OCI-LY1 (cell line): ENCODE measurements around the gene WFDC2.
"Not testable (repeated sequence)": the region's sequence is repeated elsewhere in the genome, so short reads cannot be mapped to it uniquely, and the experiment has no call there.

Experiments used
- H2AFZ ChIP-seq: fragments of 200-600 bp; sonication (generic), shearing (Covaris generic); 2 replicates; pipeline ENCODE4 v1.6.0; 2014; ENCODE audit warnings: antibody characterized with exemption, mild to moderate bottlenecking, low read length
- H3F3A ChIP-seq: fragments of 200-600 bp; sonication (generic), shearing (Covaris generic); 2 replicates; pipeline ENCODE4 v1.6.0; 2014; ENCODE audit warnings: mild to moderate bottlenecking, antibody characterized with exemption, low read length, moderate library complexity; ENCODE audit not compliant: insufficient read depth
- H3K27ac ChIP-seq: fragments of 200-600 bp; sonication (generic); 2 replicates; pipeline ENCODE4 v1.5.1; 2014; ENCODE audit warnings: low read length, mixed run types, mild to moderate bottlenecking, low read depth; ENCODE audit not compliant: poor library complexity, severe bottlenecking
- H3K27me3 ChIP-seq: fragments of 200-600 bp; sonication (generic); 2 replicates; pipeline ENCODE4 v1.6.0; 2014; ENCODE audit warnings: antibody characterized with exemption, mild to moderate bottlenecking, low read length, moderate library complexity; ENCODE audit not compliant: insufficient read depth
- H3K36me3 ChIP-seq: fragments of 200-600 bp; sonication (generic); 2 replicates; pipeline ENCODE4 v1.6.1; 2014; ENCODE audit warnings: mild to moderate bottlenecking, antibody characterized with exemption, low read length, moderate library complexity, mixed read lengths; ENCODE audit not compliant: insufficient read depth
- H3K4me1 ChIP-seq: fragments of 200-600 bp; sonication (generic); 2 replicates; pipeline ENCODE4 v1.5.1; 2014; ENCODE audit warnings: mild to moderate bottlenecking, low read length, moderate library complexity; ENCODE audit not compliant: insufficient read depth, severe bottlenecking
- H3K4me2 ChIP-seq: fragments of 200-600 bp; sonication (generic), shearing (Covaris generic); 2 replicates; pipeline ENCODE4 v1.6.1; 2014; ENCODE audit warnings: low read length
- H3K4me3 ChIP-seq: fragments of 200-600 bp; sonication (generic); 2 replicates; pipeline ENCODE4 v1.5.1; 2014; ENCODE audit warnings: low read length, low read depth, mild to moderate bottlenecking, mixed read lengths; ENCODE audit not compliant: poor library complexity, severe bottlenecking
- H3K79me2 ChIP-seq: fragments of 200-600 bp; shearing (Covaris generic); 2 replicates; pipeline ENCODE4 v1.6.1; 2016; ENCODE audit warnings: mixed run types, low read length, mixed read lengths; ENCODE audit not compliant: insufficient read depth
- H3K9ac ChIP-seq: fragments of 200-600 bp; sonication (generic), shearing (Covaris generic); 2 replicates; pipeline ENCODE4 v1.6.1; 2014; ENCODE audit warnings: mild to moderate bottlenecking, low read length, mixed read lengths
- H3K9me2 ChIP-seq: fragments of 200-600 bp; sonication (generic), shearing (Covaris generic); 2 replicates; pipeline ENCODE4 v1.6.1; 2014; ENCODE audit warnings: low read depth, mild to moderate bottlenecking, low read length, mixed read lengths
- H3K9me3 ChIP-seq: fragments of 200-600 bp; shearing (Covaris generic); 2 replicates; pipeline ENCODE4 v1.6.1; 2014; ENCODE audit warnings: low read length, mixed read lengths
- H4K20me1 ChIP-seq: fragments of 200-600 bp; sonication (generic), shearing (Covaris generic); 2 replicates; pipeline ENCODE4 v1.6.0; 2016; ENCODE audit warnings: mild to moderate bottlenecking, low read length; ENCODE audit not compliant: insufficient read depth
- EZH2 ChIP-seq: fragments of 200-600 bp; sonication (generic), shearing (Covaris generic); IDR thresholded peaks from 2 replicates; pipeline ENCODE4 v1.8.0; 2017; ENCODE audit warnings: borderline replicate concordance, mixed run types, mild to moderate bottlenecking, antibody characterized with exemption, low read length, moderate library complexity, mixed read lengths
- TF ChIP-seq, protein P1 (sequence below): fragments of 200-600 bp; sonication (generic), shearing (Covaris generic); IDR thresholded peaks from 2 replicates; pipeline ENCODE4 v1.5.1; 2017; ENCODE audit warnings: mild to moderate bottlenecking, antibody characterized with exemption, low read length, moderate library complexity, mixed read lengths

The WFDC2 gene

GRCh38 chr20:45467861-45468260 lies 1.7 kb upstream of the WFDC2 start:
- no peaks in the 10 kb centered on the region for H3F3A ChIP-seq
- H3K27ac ChIP-seq, result no peak overlapping the region
- no peaks in the 10 kb centered on the region for H4K20me1 ChIP-seq
- no peaks in the 10 kb centered on the region for H3K9me2 ChIP-seq
- no peak overlapping the region for H2AFZ ChIP-seq
- TF ChIP-seq EZH2, result no peak
- TF ChIP-seq, protein P1, sequence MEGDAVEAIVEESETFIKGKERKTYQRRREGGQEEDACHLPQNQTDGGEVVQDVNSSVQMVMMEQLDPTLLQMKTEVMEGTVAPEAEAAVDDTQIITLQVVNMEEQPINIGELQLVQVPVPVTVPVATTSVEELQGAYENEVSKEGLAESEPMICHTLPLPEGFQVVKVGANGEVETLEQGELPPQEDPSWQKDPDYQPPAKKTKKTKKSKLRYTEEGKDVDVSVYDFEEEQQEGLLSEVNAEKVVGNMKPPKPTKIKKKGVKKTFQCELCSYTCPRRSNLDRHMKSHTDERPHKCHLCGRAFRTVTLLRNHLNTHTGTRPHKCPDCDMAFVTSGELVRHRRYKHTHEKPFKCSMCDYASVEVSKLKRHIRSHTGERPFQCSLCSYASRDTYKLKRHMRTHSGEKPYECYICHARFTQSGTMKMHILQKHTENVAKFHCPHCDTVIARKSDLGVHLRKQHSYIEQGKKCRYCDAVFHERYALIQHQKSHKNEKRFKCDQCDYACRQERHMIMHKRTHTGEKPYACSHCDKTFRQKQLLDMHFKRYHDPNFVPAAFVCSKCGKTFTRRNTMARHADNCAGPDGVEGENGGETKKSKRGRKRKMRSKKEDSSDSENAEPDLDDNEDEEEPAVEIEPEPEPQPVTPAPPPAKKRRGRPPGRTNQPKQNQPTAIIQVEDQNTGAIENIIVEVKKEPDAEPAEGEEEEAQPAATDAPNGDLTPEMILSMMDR, result no peak
- no peak overlapping the region for H3K9ac ChIP-seq
- H3K79me2 ChIP-seq, result no peaks in the 10 kb centered on the region
- no peaks in the 10 kb centered on the region for H3K4me1 ChIP-seq
- H3K4me3 ChIP-seq, result no peak overlapping the region
- no peak overlapping the region for H3K4me2 ChIP-seq
- H3K36me3 ChIP-seq, result no peaks in the 10 kb centered on the region
- no peaks in the 10 kb centered on the region for H3K27me3 ChIP-seq
- H3K9me3 ChIP-seq, result no peaks in the 10 kb centered on the region

GRCh38 chr20:45470262-45470931 lies 844 bp downstream of the WFDC2 start:
- no peaks in the 10 kb centered on the region for H3K4me1 ChIP-seq
- TF ChIP-seq, protein P1, result no peak
- no peak for TF ChIP-seq EZH2
- no peaks in the 10 kb centered on the region for H3F3A ChIP-seq
- no peaks in the 10 kb centered on the region for H4K20me1 ChIP-seq
- H3K4me2 ChIP-seq, result no peak overlapping the region
- H3K79me2 ChIP-seq, result no peaks in the 10 kb centered on the region
- no peaks in the 10 kb centered on the region for H3K27me3 ChIP-seq
- H3K4me3 ChIP-seq, result no peak overlapping the region
- no peaks in the 10 kb centered on the region for H3K9me3 ChIP-seq
- no peak overlapping the region for H3K9ac ChIP-seq
- H3K36me3 ChIP-seq, result no peaks in the 10 kb centered on the region
- H3K27ac ChIP-seq, result no peak overlapping the region
- no peaks in the 10 kb centered on the region for H3K9me2 ChIP-seq
- no peak overlapping the region for H2AFZ ChIP-seq

DNA sequence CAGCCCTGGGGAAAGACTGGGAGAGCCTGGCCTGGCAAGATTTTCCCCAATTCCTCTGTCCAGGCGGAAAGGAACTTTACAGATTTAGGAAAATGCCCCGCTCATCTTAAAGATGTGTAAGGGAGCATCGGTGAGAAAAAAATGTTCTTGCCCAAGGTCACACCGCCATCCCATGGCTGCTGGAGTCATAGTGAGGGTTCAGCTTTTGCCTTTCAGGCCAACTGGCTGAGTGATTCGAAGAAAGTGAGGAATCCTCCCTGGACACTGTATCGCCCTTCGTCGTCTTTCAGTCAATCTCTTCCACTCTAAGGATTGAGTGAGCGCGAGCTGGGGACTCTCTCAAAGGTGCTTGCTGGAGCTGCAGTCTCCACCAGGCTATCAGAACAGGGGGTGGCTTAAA lies 1.4 kb downstream of the WFDC2 start:
- Histone ChIP-seq H3K4me1 (no peaks in the 10 kb centered on the region), H3K9me3 (no peaks in the 10 kb centered on the region), H3K27ac (no peak overlapping the region), H3K36me3 (no peaks in the 10 kb centered on the region), H3F3A (no peaks in the 10 kb centered on the region), H3K4me3 (no peak overlapping the region), H4K20me1 (no peaks in the 10 kb centered on the region), H2AFZ (no peak overlapping the region), H3K4me2 (no peak overlapping the region), H3K79me2 (no peaks in the 10 kb centered on the region), H3K9ac (no peak overlapping the region), H3K9me2 (no peaks in the 10 kb centered on the region), H3K27me3 (no peaks in the 10 kb centered on the region)
- TF ChIP-seq, protein P1, result peak; percentile 7; the same call in 1 of the 2 replicates
- no peak for TF ChIP-seq EZH2

- H3K4me3 ChIP-seq, H3F3A ChIP-seq, H3K9me3 ChIP-seq, H3K36me3 ChIP-seq, H3K9ac ChIP-seq, H3K9me2 ChIP-seq, H3K27me3 ChIP-seq, H4K20me1 ChIP-seq, H2AFZ ChIP-seq, H3K79me2 ChIP-seq, H3K27ac ChIP-seq, H3K4me2 ChIP-seq, H3K4me1 ChIP-seq: not testable (repeated sequence)
These were observed 2.7 kb downstream of the WFDC2 start for GRCh38 chr20:45472286-45472685.

DNA sequence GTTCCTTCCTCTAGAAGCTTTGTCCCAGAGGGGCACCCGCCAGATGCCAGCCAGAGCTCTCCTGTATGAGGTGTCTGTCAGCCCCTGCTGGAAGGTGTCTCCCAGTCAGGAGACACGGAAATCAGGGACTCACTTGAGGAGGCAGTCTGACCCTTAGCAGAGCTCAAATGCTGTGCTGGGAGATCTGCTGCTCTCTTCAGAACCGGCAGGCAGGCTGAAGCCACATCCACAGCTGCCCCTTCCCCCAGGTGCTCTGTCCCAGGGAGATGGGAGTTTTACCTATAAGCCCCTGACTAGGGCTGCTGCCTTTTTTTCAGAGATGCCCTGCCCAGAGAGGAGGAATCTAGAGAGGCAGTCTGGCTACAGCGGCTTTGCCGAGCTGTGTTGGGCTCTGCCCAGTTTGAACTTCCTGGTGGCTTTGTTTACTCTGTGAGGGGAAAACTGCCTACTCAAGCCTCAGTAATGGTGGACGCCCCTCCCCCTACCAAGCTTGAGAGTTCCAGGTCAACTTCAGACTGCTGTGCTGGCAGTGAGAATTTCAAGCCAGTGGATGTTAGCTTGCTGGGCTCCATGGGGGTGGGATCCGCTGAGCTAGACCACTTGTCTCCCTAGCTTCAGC lies 8.1 kb downstream of the WFDC2 start:
- not testable (repeated sequence) for H3K9ac ChIP-seq

More for the DNA sequence above, 8.1 kb downstream of the WFDC2 start:
- not testable (repeated sequence) for H3K27ac ChIP-seq, H3K36me3 ChIP-seq, H3K9me2 ChIP-seq, H3K79me2 ChIP-seq, H4K20me1 ChIP-seq, H3K4me2 ChIP-seq, H3K27me3 ChIP-seq, H3F3A ChIP-seq, H3K4me3 ChIP-seq, H3K4me1 ChIP-seq, H3K9me3 ChIP-seq, H2AFZ ChIP-seq
